22Rv1 (cell line): ENCODE data around the gene MED7.

Experiments used
- ZFX ChIP-seq: fragments of 450-650 bp; IDR thresholded peaks from 2 replicates; pipeline ENCODE4 v1.6.1; 2017; ENCODE audit warnings: antibody characterized with exemption, borderline replicate concordance
- TF ChIP-seq, protein P1 (sequence below): fragments of 450-650 bp; IDR thresholded peaks from 2 replicates; pipeline ENCODE4 v1.5.1; 2017; ENCODE audit warnings: mild to moderate bottlenecking

DNA sequence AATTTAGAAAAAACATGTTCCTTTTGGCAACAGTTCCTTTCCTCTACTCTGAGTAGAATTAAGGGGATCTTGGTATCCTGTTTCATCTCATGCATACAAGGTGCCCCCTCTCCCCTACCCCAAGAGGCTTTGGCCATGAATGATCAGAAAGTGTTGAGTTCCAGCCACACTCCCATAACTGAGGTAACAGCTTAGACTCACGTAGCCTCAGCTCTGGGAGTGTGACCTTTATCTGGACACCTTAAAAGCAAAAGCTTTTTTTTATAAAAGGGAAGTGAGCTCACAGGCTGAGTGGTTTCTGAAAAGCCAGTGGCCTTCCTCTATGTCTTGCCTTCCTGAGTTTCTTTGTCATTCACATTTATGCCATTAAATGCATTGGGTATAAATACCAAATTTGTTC is 32.9 kb downstream of the MED7 start:
- TF ChIP-seq, protein P1, sequence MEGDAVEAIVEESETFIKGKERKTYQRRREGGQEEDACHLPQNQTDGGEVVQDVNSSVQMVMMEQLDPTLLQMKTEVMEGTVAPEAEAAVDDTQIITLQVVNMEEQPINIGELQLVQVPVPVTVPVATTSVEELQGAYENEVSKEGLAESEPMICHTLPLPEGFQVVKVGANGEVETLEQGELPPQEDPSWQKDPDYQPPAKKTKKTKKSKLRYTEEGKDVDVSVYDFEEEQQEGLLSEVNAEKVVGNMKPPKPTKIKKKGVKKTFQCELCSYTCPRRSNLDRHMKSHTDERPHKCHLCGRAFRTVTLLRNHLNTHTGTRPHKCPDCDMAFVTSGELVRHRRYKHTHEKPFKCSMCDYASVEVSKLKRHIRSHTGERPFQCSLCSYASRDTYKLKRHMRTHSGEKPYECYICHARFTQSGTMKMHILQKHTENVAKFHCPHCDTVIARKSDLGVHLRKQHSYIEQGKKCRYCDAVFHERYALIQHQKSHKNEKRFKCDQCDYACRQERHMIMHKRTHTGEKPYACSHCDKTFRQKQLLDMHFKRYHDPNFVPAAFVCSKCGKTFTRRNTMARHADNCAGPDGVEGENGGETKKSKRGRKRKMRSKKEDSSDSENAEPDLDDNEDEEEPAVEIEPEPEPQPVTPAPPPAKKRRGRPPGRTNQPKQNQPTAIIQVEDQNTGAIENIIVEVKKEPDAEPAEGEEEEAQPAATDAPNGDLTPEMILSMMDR: no peak
- TF ChIP-seq ZFX: no peak
